HL-60 (cell line): ENCODE data around the gene SIAE.
A peak's percentile ranks its signal among the peaks of the same experiment; 100 is the strongest.

ENCODE experiments used
- DNase-seq, 2 experiments: peaks; one replicate each; pipeline ENCODE4 v3.0.0-alpha.2; 2010 to 2020; ENCODE audit warnings: low read depth in 1 of 2, low spot score in 1 of 2
- H3K27ac ChIP-seq: fragments of 250-450 bp; sonication (Bioruptor Pico); replicated peaks from 2 replicates; pipeline ENCODE4 v1.5.1; 2020; ENCODE audit warnings: mild to moderate bottlenecking, moderate library complexity
- H3K27me3 ChIP-seq: fragments of 250-450 bp; sonication (Bioruptor Pico); 2 replicates; pipeline ENCODE4 v1.5.1; 2021; ENCODE audit warnings: mild to moderate bottlenecking, moderate library complexity; ENCODE audit not compliant: insufficient read depth, poor library complexity, severe bottlenecking
- H3K4me3 ChIP-seq: replicated peaks from 2 replicates; pipeline ENCODE4 v1.5.1; 2011; ENCODE audit warnings: mild to moderate bottlenecking, control low read depth, low read length; ENCODE audit not compliant: insufficient read depth
- GABPA ChIP-seq: IDR thresholded peaks from 2 replicates; pipeline ENCODE4 v1.6.1; 2012; ENCODE audit warnings: low read depth
- POLR2AphosphoS5 ChIP-seq: IDR thresholded peaks from 2 replicates; pipeline ENCODE4 v1.6.1; 2012; ENCODE audit warnings: low read depth
- SPI1 ChIP-seq: IDR thresholded peaks from 2 replicates; pipeline ENCODE4 v1.6.1; 2012; ENCODE audit warnings: low read depth, mild to moderate bottlenecking, borderline replicate concordance
- TF ChIP-seq, protein P1 (sequence below): IDR thresholded peaks from 2 replicates; pipeline ENCODE4 v1.6.1; 2012; ENCODE audit warnings: low read depth; ENCODE audit not compliant: insufficient replicate concordance
- TF ChIP-seq, protein P2 (sequence below): IDR thresholded peaks from one replicate; pipeline ENCODE4 v1.5.1; 2011; ENCODE audit warnings: low read length, control low read depth, inconsistent platforms; ENCODE audit not compliant: insufficient read depth

Gene SIAE

DNA sequence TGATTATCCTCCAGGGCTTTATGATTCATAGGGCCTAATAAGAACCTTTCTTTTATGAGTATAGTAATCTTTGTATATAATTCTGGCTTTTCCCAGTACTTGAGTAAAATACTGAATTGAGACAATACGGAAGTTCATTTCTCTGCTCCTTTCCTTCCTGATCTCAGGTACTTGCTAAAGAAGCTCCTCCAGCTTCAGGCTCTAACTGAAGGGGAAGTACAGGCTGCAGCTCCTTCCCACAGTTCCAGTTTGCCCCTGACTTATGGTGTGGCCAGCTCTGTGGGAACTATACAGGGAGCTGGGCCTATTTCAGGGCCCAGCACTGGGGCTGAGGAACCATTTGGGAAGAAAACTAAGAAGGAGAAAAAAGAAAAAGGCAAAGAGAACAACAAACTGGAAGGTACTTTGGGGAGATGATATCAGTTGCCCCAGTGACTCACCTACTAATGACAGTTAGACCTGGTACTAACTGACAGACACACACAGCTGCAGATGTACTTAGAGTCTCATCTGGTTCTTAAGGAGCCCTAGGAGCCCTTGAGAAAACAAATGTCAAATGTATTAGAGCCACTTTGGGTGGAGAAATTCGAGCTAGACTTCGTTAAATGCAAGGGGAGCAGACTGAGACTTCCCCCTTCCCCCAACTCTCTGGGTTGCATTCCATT lies 47.9 kb downstream of the SIAE start:
- H3K27ac ChIP-seq: peak overlapping the region; percentile 41
- H3K27me3 ChIP-seq: no peaks in the 10 kb centered on the region
- TF ChIP-seq, protein P1, sequence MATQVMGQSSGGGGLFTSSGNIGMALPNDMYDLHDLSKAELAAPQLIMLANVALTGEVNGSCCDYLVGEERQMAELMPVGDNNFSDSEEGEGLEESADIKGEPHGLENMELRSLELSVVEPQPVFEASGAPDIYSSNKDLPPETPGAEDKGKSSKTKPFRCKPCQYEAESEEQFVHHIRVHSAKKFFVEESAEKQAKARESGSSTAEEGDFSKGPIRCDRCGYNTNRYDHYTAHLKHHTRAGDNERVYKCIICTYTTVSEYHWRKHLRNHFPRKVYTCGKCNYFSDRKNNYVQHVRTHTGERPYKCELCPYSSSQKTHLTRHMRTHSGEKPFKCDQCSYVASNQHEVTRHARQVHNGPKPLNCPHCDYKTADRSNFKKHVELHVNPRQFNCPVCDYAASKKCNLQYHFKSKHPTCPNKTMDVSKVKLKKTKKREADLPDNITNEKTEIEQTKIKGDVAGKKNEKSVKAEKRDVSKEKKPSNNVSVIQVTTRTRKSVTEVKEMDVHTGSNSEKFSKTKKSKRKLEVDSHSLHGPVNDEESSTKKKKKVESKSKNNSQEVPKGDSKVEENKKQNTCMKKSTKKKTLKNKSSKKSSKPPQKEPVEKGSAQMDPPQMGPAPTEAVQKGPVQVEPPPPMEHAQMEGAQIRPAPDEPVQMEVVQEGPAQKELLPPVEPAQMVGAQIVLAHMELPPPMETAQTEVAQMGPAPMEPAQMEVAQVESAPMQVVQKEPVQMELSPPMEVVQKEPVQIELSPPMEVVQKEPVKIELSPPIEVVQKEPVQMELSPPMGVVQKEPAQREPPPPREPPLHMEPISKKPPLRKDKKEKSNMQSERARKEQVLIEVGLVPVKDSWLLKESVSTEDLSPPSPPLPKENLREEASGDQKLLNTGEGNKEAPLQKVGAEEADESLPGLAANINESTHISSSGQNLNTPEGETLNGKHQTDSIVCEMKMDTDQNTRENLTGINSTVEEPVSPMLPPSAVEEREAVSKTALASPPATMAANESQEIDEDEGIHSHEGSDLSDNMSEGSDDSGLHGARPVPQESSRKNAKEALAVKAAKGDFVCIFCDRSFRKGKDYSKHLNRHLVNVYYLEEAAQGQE: no peak
- TF ChIP-seq GABPA: no peak
- no peak for TF ChIP-seq SPI1
- no peak for TF ChIP-seq POLR2AphosphoS5
- TF ChIP-seq, protein P2, sequence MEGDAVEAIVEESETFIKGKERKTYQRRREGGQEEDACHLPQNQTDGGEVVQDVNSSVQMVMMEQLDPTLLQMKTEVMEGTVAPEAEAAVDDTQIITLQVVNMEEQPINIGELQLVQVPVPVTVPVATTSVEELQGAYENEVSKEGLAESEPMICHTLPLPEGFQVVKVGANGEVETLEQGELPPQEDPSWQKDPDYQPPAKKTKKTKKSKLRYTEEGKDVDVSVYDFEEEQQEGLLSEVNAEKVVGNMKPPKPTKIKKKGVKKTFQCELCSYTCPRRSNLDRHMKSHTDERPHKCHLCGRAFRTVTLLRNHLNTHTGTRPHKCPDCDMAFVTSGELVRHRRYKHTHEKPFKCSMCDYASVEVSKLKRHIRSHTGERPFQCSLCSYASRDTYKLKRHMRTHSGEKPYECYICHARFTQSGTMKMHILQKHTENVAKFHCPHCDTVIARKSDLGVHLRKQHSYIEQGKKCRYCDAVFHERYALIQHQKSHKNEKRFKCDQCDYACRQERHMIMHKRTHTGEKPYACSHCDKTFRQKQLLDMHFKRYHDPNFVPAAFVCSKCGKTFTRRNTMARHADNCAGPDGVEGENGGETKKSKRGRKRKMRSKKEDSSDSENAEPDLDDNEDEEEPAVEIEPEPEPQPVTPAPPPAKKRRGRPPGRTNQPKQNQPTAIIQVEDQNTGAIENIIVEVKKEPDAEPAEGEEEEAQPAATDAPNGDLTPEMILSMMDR: no peak
- peak; percentile 51 to 61 for DNase-seq
- H3K4me3 ChIP-seq: no peak overlapping the region

DNA sequence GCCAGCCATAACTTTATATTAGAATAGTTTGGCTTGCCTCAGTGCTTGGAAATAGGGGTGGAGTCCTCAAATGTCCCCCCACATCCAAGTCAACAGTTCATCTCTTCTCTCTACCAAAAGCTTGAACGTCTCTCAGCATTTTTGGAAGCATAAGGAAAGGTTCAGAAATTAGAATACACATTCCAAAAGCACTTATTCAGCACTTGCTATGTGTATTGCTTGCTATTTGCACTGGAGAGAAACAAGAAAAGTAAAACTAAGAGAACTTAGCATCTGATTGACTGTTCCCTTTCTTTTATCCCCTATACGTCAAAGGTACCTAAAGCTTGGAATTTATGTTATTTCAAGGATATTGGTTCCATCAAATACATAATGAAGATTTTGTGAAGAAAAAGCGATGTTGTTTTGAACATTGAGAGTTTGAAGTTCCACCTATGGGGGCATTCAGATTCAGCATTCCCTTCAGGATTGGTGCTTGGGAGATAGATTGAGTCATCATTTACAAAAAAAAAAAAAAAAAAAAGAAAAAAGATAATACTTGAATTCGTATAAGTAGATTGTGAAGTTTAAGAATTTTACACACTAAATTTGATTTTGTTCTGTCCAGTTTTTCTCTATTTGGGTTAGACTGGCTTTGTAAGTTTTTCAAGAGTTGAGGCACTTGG lies 49.5 kb downstream of the SIAE start:
- peak overlapping the region; percentile 77 for H3K4me3 ChIP-seq
- no peak for TF ChIP-seq POLR2AphosphoS5
- TF ChIP-seq GABPA: no peak
- TF ChIP-seq, protein P2: no peak
- TF ChIP-seq, protein P1: no peak
- no peak for TF ChIP-seq SPI1
- H3K27me3 ChIP-seq: no peaks in the 10 kb centered on the region
- DNase-seq: no peak
- peak overlapping the region; percentile 92 for H3K27ac ChIP-seq

DNA sequence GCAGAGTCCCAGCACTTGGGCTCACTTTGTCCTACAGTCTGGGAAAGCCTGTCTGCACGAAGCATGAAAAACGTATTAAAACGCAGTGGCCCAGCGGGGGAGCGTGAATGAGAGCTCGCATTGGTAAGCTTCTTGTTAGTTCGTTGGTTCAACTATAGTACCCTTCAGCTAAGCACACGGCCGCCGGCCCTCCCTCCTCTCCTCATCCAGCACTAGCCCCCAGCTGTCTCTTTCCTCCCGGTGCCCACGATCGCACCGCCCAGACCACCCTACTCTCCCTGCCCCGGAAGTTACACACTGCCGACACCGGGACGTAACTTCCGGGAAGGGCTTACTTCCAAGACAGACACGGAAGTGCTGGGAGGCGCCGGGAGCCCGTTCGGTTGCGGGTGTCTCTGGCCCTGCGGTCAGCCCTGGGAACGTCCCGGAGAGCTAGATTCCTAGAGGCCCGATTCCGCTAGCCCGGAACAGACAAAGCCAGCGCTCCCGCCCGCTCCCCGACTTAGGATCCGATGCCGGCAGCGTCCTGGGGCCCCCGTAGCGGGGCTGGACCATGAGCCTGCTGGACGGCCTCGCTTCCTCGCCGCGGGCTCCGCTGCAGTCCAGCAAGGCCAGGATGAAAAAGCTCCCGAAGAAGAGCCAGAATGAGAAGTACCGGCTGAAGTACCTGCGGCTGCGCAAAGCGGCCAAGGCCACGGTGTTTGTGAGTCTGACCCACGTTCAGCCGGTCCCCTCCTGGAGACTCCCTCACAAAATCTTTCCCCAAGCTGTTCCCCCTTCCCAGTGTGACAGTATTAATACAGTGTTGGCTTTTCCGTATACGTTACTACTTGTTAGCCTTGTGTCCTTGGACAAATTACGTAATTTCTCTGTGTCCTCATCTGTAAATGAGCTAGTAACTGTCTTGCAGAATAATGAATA lies 50.7 kb downstream of the SIAE start, which contains the start of gene TBRG1:
Gene TBRG1, plus strand, starts transcription at position 334 of the 921 bp plus-strand sequence. Its CDS starts 220 bp downstream, at position 554.
- peak; percentile 91 for TF ChIP-seq POLR2AphosphoS5
- TF ChIP-seq, protein P2: no peak
- peak; percentile 88 for TF ChIP-seq GABPA
- TF ChIP-seq SPI1: peak; percentile 49; the same call in 1 of the 2 replicates
- TF ChIP-seq, protein P1: no peak
- H3K4me3 ChIP-seq: peak within 1 kb of the TSS; percentile 77
- peak within 1 kb of the TSS; percentile 92 for H3K27ac ChIP-seq
- peak; percentile 89 to 91 for DNase-seq
- H3K27me3 ChIP-seq: no peaks in the 10 kb centered on the region
